Measurements from ENCODE around the gene ITGA3.
"Not testable (repeated sequence)": the region's sequence is repeated elsewhere in the genome, so short reads cannot be mapped to it uniquely, and the experiment has no call there.

ITGA3 gene

GRCh38 chr17:50052822-50053653 is 2.9 kb upstream of the ITGA3 start:
- no peak for DNase-seq

GRCh38 chr17:50053654-50053960 is 2.3 kb upstream of the ITGA3 start:
- DNase-seq: no peak

- DNase-seq: peak; percentile 57
Measured at GRCh38 chr17:50055055-50055425, 870 bp upstream of the ITGA3 start.

- peak; percentile 65 for DNase-seq
Measured at GRCh38 chr17:50056217-50056960, 479 bp downstream of the ITGA3 start.

- no peak for DNase-seq
Measured at GRCh38 chr17:50056961-50057330, 1.0 kb downstream of the ITGA3 start.

GRCh38 chr17:50057521-50057991 is 1.6 kb downstream of the ITGA3 start:
- no peak for DNase-seq

GRCh38 chr17:50058296-50058953 is 2.5 kb downstream of the ITGA3 start:
- no peak for DNase-seq

GRCh38 chr17:50059256-50059655 is 3.3 kb downstream of the ITGA3 start:
- no peak for DNase-seq

GRCh38 chr17:50059759-50060273 is 3.9 kb downstream of the ITGA3 start:
- no peak for DNase-seq

GRCh38 chr17:50060951-50061712 is 5.2 kb downstream of the ITGA3 start:
- no peak for DNase-seq

- not testable (repeated sequence) for DNase-seq
Measured at GRCh38 chr17:50061713-50062045, 5.8 kb downstream of the ITGA3 start.

GRCh38 chr17:50062293-50063243 is 6.7 kb downstream of the ITGA3 start:
- DNase-seq: peak; percentile 33

- no peak for DNase-seq
Measured at GRCh38 chr17:50063561-50064252, 7.8 kb downstream of the ITGA3 start.

GRCh38 chr17:50064253-50065001 is 8.5 kb downstream of the ITGA3 start:
- no peak for DNase-seq

- DNase-seq: no peak
Measured at GRCh38 chr17:50065056-50065455, 9.1 kb downstream of the ITGA3 start.

- no peak for DNase-seq
Measured at GRCh38 chr17:50066995-50067394, 11.1 kb downstream of the ITGA3 start.

- no peak for DNase-seq
Measured at GRCh38 chr17:50067996-50068395, 12.1 kb downstream of the ITGA3 start.

GRCh38 chr17:50070908-50071680 is 15.2 kb downstream of the ITGA3 start:
- DNase-seq: no peak

GRCh38 chr17:50071692-50072091 is 15.8 kb downstream of the ITGA3 start:
- DNase-seq: no peak

- DNase-seq: no peak
Measured at GRCh38 chr17:50072130-50072529, 16.2 kb downstream of the ITGA3 start.
